ENCODE results near the gene DNAJB13. TPM values are rescaled to one million over a fixed set of nuclear protein-coding genes. Genes with fewer than 3 reads are reported as not detected.
A peak's percentile ranks its signal among the peaks of the same experiment; 100 is the strongest.

Gene DNAJB13
- total and polyA plus RNA-seq, 2 of the 13 experiments (the other 11 are each of a cell fraction or from before 2014, with no cell fraction given) = 2.3 TPM; not detected in 1

DNA sequence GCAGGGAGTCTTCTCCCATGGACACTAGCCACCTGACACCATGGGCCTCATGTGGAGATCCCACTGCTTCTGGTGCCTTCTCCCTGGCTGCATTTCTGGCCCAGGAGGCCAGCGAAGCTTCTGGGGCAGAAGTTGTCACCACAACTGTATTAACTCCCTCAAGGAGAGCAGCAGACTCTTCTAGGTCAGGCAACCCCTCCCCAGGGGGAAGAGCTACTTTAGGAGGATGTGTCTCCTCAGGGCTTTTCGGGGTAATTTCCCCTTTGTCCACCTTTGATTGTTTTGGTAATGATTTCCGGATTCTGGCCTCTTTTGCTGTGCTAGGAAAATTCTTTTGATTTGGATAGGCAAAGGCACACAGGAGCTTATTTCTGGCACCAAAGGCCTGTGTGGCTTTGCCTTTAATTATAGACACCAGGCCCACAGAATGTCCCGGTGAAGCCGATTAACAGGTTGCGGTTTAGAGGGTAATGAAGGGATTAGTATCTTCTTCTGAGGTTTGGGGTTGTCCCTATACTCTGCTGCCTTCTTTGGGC, 40.7 kb downstream of the DNAJB13 start:
- 40% methylated on average over 5 of the region's 6 CpGs for WGBS (ENCODE audit: low lambda C conversion rate)
- CTCF ChIA-PET (ENCODE audit: low intra/inter-chr PET ratio, low total read pairs) = no interaction called here
- H3K27me3 ChIP-seq (ENCODE audit: control insufficient read depth in 1 of 2, insufficient read depth in 2 of 2, low read length in 2 of 2) = no peaks in the 10 kb centered on the region; a peak in 1 of 5 replicates
- H4K20me1 ChIP-seq (ENCODE audit: insufficient read depth, low read length) = no peaks in the 10 kb centered on the region
- FAIRE-seq (no peak), ATAC-seq (no peak; the same call in 1 of the 3 replicates), DNase-seq (ENCODE audit: low spot score) (no peak)
- no peaks in the 10 kb centered on the region for H3K79me2 ChIP-seq (ENCODE audit: insufficient read depth, low read length)
- TF ChIP-seq ZNF652 (CRISPR knock-in tag; IDR thresholded peaks at IDR 0.05; ENCODE audit: borderline replicate concordance, low read depth) (no peak), RXRB (CRISPR knock-in tag; IDR thresholded peaks at IDR 0.05; ENCODE audit: borderline replicate concordance) (no peak), FOXA3 (CRISPR knock-in tag; IDR thresholded peaks at IDR 0.05) (no peak), ZFYVE20 (CRISPR knock-in tag; IDR thresholded peaks at IDR 0.05; ENCODE audit: borderline replicate concordance, low read depth) (no peak), ARNT2 (CRISPR knock-in tag; IDR thresholded peaks at IDR 0.05; ENCODE audit: low read depth) (no peak)
- TF ChIP-seq, protein P1, sequence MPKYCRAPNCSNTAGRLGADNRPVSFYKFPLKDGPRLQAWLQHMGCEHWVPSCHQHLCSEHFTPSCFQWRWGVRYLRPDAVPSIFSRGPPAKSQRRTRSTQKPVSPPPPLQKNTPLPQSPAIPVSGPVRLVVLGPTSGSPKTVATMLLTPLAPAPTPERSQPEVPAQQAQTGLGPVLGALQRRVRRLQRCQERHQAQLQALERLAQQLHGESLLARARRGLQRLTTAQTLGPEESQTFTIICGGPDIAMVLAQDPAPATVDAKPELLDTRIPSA (CRISPR knock-in tag; IDR thresholded peaks at IDR 0.05; ENCODE audit: borderline replicate concordance) = no peak
- TF ChIP-seq, protein P2, sequence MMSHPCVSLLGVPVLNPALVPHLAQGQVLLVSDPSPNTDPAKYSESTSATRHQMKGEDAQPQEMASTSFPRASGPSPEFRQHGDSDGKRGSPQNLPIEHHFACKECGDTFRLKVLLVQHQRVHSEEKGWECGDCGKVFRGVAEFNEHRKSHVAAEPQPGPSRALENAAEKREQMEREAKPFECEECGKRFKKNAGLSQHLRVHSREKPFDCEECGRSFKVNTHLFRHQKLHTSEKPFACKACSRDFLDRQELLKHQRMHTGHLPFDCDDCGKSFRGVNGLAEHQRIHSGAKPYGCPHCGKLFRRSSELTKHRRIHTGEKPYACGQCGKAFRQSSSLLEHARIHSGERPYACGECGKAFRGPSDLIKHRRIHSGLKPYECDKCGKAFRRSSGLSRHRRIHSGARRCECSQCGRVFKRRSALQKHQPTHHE (CRISPR knock-in tag; IDR thresholded peaks at IDR 0.05; ENCODE audit: borderline replicate concordance) = no peak
- no peaks in the 10 kb centered on the region for H3K9me3 ChIP-seq (ENCODE audit: low read length)
- intact Hi-C loops (cut with micrococcal nuclease; ENCODE audit: unreplicated experiment) (no loop called here), in situ Hi-C loops (cut with HindIII; ENCODE audit: extremely low pct_ligation_motif_present, low pct_unique_long_range_greater_than_20kb) (no loop called here)
- H3K9ac ChIP-seq (ENCODE audit: insufficient read depth, low read depth, low read length) = no peak overlapping the region
- no peak overlapping the region for H2AFZ ChIP-seq (ENCODE audit: low read length)
- POLR2A ChIA-PET = interaction anchor here (1.0 kb wide), 1 partner anchor 9 kb away, joined by 3 read pairs; the partner anchor contains the start of gene UCP2
- H3K27ac ChIP-seq (ENCODE audit: extremely low read length, insufficient read depth, low read length) = no peak overlapping the region
- H3K4me3 ChIP-seq (replicated peaks in 1 of 3; ENCODE audit: insufficient read depth in 1 of 3, low read depth in 2 of 3, low read length in 3 of 3) = 0 out of 6 replicates have a peak overlapping the region, but pooled peaks of 1 of the 3 experiments have one; percentile 20
- no TSS peak for BruUV-seq (replicated peaks)
- peaks cover 25% of the 10 kb centered on the region for H3K4me1 ChIP-seq (ENCODE audit: insufficient read depth, low read length)
- no peaks in the 10 kb centered on the region for H3K36me3 ChIP-seq (replicated peaks in 1 of 2; ENCODE audit: control insufficient read depth in 1 of 2, insufficient read depth in 2 of 2, low read length in 2 of 2)
- peak overlapping the region; percentile 31 for H3K4me2 ChIP-seq (ENCODE audit: low read depth, low read length)

Measured in HepG2 (cell line).